ENCODE measurements around the gene RPS24. TPM values are rescaled to one million over a fixed set of nuclear protein-coding genes. Genes with fewer than 3 reads are reported as not detected.

Gene RPS24
- total RNA-seq (1,000 to 10,000 TPM; 1,239 to 1,263 TPM), polyA plus RNA-seq (ENCODE audit: insufficient read length in 6 of 6) (1,000 to 10,000 TPM; 3,211 to 4,429 (median 3,907) TPM)
- long read RNA-seq, donor 1, transcript RPS24-210 (4 exons, 1,008 nt) = minor isoform, 154 of 5,227 reads
- long read RNA-seq, donor 1, transcript RPS24-207 (3 exons, 1,104 nt) = minor isoform, 157 of 5,227 reads
- long read RNA-seq, donor 1, transcript RPS24-211 (1 exons, 2,146 nt) = minor isoform, 628 of 5,227 reads
- long read RNA-seq, donor 1, transcript RPS24-219 (6 exons, 684 nt) = major isoform, 1,863 of 5,227 reads
- long read RNA-seq, donor 1, partial matches to known transcripts = 941 of 5,227 reads
- long read RNA-seq, donor 1, other reads (novel, unspliced or antisense) = 1,337 of 5,227 reads
- long read RNA-seq, donor 2, transcript RPS24-211 (1 exons, 2,146 nt) = minor isoform, 442 of 5,191 reads
- long read RNA-seq, donor 2, transcript RPS24-210 (4 exons, 1,008 nt) = minor isoform, 195 of 5,191 reads
- long read RNA-seq, donor 2, transcript RPS24-207 (3 exons, 1,104 nt) = minor isoform, 140 of 5,191 reads
- long read RNA-seq, donor 2, transcript RPS24-219 (6 exons, 684 nt) = major isoform, 1,788 of 5,191 reads
- long read RNA-seq, donor 2, partial matches to known transcripts = 1,581 of 5,191 reads
- long read RNA-seq, donor 2, other reads (novel, unspliced or antisense) = 915 of 5,191 reads
- long read RNA-seq, donor 3, transcript RPS24-210 (4 exons, 1,008 nt) = minor isoform, 110 of 4,263 reads
- long read RNA-seq, donor 3, transcript RPS24-211 (1 exons, 2,146 nt) = minor isoform, 757 of 4,263 reads
- long read RNA-seq, donor 3, transcript RPS24-207 (3 exons, 1,104 nt) = minor isoform, 126 of 4,263 reads
- long read RNA-seq, donor 3, transcript RPS24-219 (6 exons, 684 nt) = major isoform, 1,566 of 4,263 reads
- long read RNA-seq, donor 3, partial matches to known transcripts = 755 of 4,263 reads
- long read RNA-seq, donor 3, other reads (novel, unspliced or antisense) = 843 of 4,263 reads
- long read RNA-seq, donor 4, transcript RPS24-210 (4 exons, 1,008 nt) = minor isoform, 48 of 186 reads
- long read RNA-seq, donor 4, transcript RPS24-207 (3 exons, 1,104 nt) = minor isoform, 21 of 186 reads
- long read RNA-seq, donor 4, transcript RPS24-214 (5 exons, 634 nt) = major isoform, 99 of 186 reads
- long read RNA-seq, donor 4, partial matches to known transcripts = 13 of 186 reads
- long read RNA-seq, donor 4, other reads (novel, unspliced or antisense) = 4 of 186 reads
- long read RNA-seq, donor 5, transcript RPS24-211 (1 exons, 2,146 nt) = minor isoform, 605 of 4,540 reads
- long read RNA-seq, donor 5, transcript RPS24-219 (6 exons, 684 nt) = major isoform, 1,640 of 4,540 reads
- long read RNA-seq, donor 5, transcript RPS24-210 (4 exons, 1,008 nt) = minor isoform, 156 of 4,540 reads
- long read RNA-seq, donor 5, transcript RPS24-214 (5 exons, 634 nt) = minor isoform, 114 of 4,540 reads
- long read RNA-seq, donor 5, partial matches to known transcripts = 969 of 4,540 reads
- long read RNA-seq, donor 5, other reads (novel, unspliced or antisense) = 948 of 4,540 reads
- long read RNA-seq, donor 6, transcript RPS24-210 (4 exons, 1,008 nt) = minor isoform, 212 of 5,914 reads
- long read RNA-seq, donor 6, transcript RPS24-207 (3 exons, 1,104 nt) = minor isoform, 232 of 5,914 reads
- long read RNA-seq, donor 6, transcript RPS24-219 (6 exons, 684 nt) = major isoform, 2,149 of 5,914 reads
- long read RNA-seq, donor 6, transcript RPS24-211 (1 exons, 2,146 nt) = minor isoform, 744 of 5,914 reads
- long read RNA-seq, donor 6, partial matches to known transcripts = 1,378 of 5,914 reads
- long read RNA-seq, donor 6, other reads (novel, unspliced or antisense) = 1,077 of 5,914 reads
- long read RNA-seq, donor 7, transcript RPS24-210 (4 exons, 1,008 nt) = minor isoform, 76 of 2,452 reads
- long read RNA-seq, donor 7, transcript RPS24-207 (3 exons, 1,104 nt) = minor isoform, 133 of 2,452 reads
- long read RNA-seq, donor 7, transcript RPS24-219 (6 exons, 684 nt) = major isoform, 929 of 2,452 reads
- long read RNA-seq, donor 7, transcript RPS24-211 (1 exons, 2,146 nt) = minor isoform, 397 of 2,452 reads
- long read RNA-seq, donor 7, partial matches to known transcripts = 419 of 2,452 reads
- long read RNA-seq, donor 7, other reads (novel, unspliced or antisense) = 448 of 2,452 reads
- long read RNA-seq, donor 8, transcript RPS24-207 (3 exons, 1,104 nt) = minor isoform, 46 of 1,867 reads
- long read RNA-seq, donor 8, transcript RPS24-219 (6 exons, 684 nt) = major isoform, 713 of 1,867 reads
- long read RNA-seq, donor 8, transcript RPS24-214 (5 exons, 634 nt) = minor isoform, 47 of 1,867 reads
- long read RNA-seq, donor 8, transcript RPS24-211 (1 exons, 2,146 nt) = minor isoform, 343 of 1,867 reads
- long read RNA-seq, donor 8, partial matches to known transcripts = 281 of 1,867 reads
- long read RNA-seq, donor 8, other reads (novel, unspliced or antisense) = 395 of 1,867 reads
- long read RNA-seq, donor 9, transcript RPS24-211 (1 exons, 2,146 nt) = major isoform, 32 of 53 reads
- long read RNA-seq, donor 9, transcript RPS24-219 (6 exons, 684 nt) = minor isoform, 10 of 53 reads
- long read RNA-seq, donor 9, partial matches to known transcripts = 7 of 53 reads
- long read RNA-seq, donor 9, other reads (novel, unspliced or antisense) = 0 of 53 reads
- long read RNA-seq, donor 10, transcript RPS24-214 (5 exons, 634 nt) = major isoform, 147 of 193 reads
- long read RNA-seq, donor 10, transcript RPS24-210 (4 exons, 1,008 nt) = minor isoform, 31 of 193 reads
- long read RNA-seq, donor 10, partial matches to known transcripts = 10 of 193 reads
- long read RNA-seq, donor 10, other reads (novel, unspliced or antisense) = 2 of 193 reads
- long read RNA-seq, donor 11, transcript RPS24-219 (6 exons, 684 nt) = major isoform, 914 of 2,228 reads
- long read RNA-seq, donor 11, transcript RPS24-210 (4 exons, 1,008 nt) = minor isoform, 58 of 2,228 reads
- long read RNA-seq, donor 11, transcript RPS24-211 (1 exons, 2,146 nt) = minor isoform, 319 of 2,228 reads
- long read RNA-seq, donor 11, transcript RPS24-207 (3 exons, 1,104 nt) = minor isoform, 57 of 2,228 reads
- long read RNA-seq, donor 11, partial matches to known transcripts = 417 of 2,228 reads
- long read RNA-seq, donor 11, other reads (novel, unspliced or antisense) = 426 of 2,228 reads
- long read RNA-seq, donor 12, transcript RPS24-219 (6 exons, 684 nt) = major isoform, 1,130 of 2,770 reads
- long read RNA-seq, donor 12, transcript RPS24-207 (3 exons, 1,104 nt) = minor isoform, 91 of 2,770 reads
- long read RNA-seq, donor 12, transcript RPS24-211 (1 exons, 2,146 nt) = minor isoform, 320 of 2,770 reads
- long read RNA-seq, donor 12, transcript RPS24-210 (4 exons, 1,008 nt) = minor isoform, 92 of 2,770 reads
- long read RNA-seq, donor 12, partial matches to known transcripts = 753 of 2,770 reads
- long read RNA-seq, donor 12, other reads (novel, unspliced or antisense) = 305 of 2,770 reads

DNA sequence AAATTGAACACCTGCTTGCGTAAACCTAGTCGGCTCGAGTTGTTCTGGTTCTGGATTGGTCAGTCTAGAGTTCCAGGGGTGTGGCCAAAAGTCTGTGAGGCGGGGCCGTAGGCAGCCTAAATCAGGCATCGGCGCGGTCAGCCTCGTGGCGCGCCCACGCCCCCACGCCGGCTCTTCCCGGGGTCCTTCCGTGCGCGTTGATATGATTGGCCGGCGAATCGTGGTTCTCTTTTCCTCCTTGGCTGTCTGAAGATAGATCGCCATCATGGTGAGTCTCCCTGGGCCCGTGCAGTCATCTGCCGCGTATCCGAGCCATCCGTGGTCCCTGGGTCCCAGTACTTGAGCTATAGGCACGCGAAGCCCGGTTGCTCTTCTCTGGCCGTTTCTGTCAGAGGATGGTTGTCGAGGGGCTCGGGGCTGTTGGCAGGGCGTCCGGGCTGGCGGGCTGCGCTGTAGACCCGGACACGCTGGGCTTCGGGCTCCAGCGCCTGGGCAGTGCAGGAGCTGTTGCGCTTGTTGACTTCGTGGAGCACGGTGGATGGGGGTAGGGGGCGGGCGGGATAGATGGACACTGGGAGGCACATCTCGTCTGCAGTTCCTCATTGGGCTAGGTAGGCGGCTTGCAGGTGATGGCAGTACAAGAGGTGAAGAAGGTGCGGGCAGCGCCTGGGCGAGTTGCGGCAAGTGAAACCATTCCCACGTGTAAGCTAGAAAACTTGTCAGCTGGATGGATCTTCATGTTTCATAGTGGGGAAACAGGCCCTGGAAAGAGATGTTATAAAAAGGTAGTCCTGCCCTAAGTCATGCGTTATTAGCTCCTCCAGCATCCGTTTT is at the start of gene RPS24:
RPS24 (plus strand) TSS at position 227 of the 834 bp plus-strand sequence; CDS start at position 266, 39 bp downstream.
- Histone ChIP-seq H3K9me3 (no peaks in the 10 kb centered on the region), H3K27me3 (no peaks in the 10 kb centered on the region), H3K4me3 (peak within 1 kb of the TSS; percentile 66 to 75), H3K4me1 (peaks cover 18 to 56% of the 10 kb centered on the region in 2 donors), H3K36me3 (peaks cover 0 to 40% of the 10 kb centered on the region in 2 donors), H3K27ac (peak within 1 kb of the TSS; percentile 62 to 79)
- intact Hi-C loops (cut with DNase I) = no loop called here
- TF ChIP-seq, protein P1, sequence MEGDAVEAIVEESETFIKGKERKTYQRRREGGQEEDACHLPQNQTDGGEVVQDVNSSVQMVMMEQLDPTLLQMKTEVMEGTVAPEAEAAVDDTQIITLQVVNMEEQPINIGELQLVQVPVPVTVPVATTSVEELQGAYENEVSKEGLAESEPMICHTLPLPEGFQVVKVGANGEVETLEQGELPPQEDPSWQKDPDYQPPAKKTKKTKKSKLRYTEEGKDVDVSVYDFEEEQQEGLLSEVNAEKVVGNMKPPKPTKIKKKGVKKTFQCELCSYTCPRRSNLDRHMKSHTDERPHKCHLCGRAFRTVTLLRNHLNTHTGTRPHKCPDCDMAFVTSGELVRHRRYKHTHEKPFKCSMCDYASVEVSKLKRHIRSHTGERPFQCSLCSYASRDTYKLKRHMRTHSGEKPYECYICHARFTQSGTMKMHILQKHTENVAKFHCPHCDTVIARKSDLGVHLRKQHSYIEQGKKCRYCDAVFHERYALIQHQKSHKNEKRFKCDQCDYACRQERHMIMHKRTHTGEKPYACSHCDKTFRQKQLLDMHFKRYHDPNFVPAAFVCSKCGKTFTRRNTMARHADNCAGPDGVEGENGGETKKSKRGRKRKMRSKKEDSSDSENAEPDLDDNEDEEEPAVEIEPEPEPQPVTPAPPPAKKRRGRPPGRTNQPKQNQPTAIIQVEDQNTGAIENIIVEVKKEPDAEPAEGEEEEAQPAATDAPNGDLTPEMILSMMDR (IDR thresholded peaks at IDR 0.05) = no peak
- ATAC-seq = peak; percentile 93
- peak; percentile 95 to 97 (median 96) for DNase-seq

GRCh38 chr10:77984986-77985385 is 48.7 kb upstream of the RPS24 start:
- Histone ChIP-seq H3K9me3 (no peaks in the 10 kb centered on the region), H3K4me3 (no peak overlapping the region), H3K27me3 (no peaks in the 10 kb centered on the region), H3K27ac (no peak overlapping the region), H3K4me1 (peaks cover 0 to 6% of the 10 kb centered on the region in 2 donors), H3K36me3 (peaks cover under 1 to 99% of the 10 kb centered on the region in 2 donors)
- TF ChIP-seq, protein P1 (IDR thresholded peaks at IDR 0.05) = no peak
- DNase-seq (no peak), ATAC-seq (no peak)
- intact Hi-C loops (cut with DNase I) = no loop called here

Measured in left lung (tissue), 14 donors.